Measurements from ENCODE around the gene RFPL2. TPM values are rescaled to one million over a fixed set of nuclear protein-coding genes. Genes with fewer than 3 reads are reported as not detected.
A peak's percentile ranks its signal among the peaks of the same experiment; 100 is the strongest.
"Not testable (repeated sequence)": the region's sequence is repeated elsewhere in the genome, so short reads cannot be mapped to it uniquely, and the experiment has no call there.

The RFPL2 gene
- polyA plus RNA-seq, 3 donors, result 0.20 to 0.75 (median 0.35) TPM

- DNase-seq (ENCODE audit: extremely low read depth in 1 of 11, low read depth in 9 of 11, low spot score in 4 of 11), result no peak
These were observed 27.6 kb downstream of the RFPL2 start for GRCh38 chr22:32177221-32177765.

- peak in 2 of 11 donors; percentile 5 to 12 for DNase-seq (ENCODE audit: extremely low read depth in 1 of 11, low read depth in 9 of 11, low spot score in 4 of 11)
These were observed 28.9 kb downstream of the RFPL2 start for GRCh38 chr22:32175683-32176644.

- DNase-seq (ENCODE audit: extremely low read depth in 1 of 11, low read depth in 9 of 11, low spot score in 4 of 11), result no peak
These were observed 29.8 kb downstream of the RFPL2 start for GRCh38 chr22:32175115-32175514.

GRCh38 chr22:32165681-32166080 lies 39.2 kb downstream of the RFPL2 start:
- no peak for DNase-seq (ENCODE audit: extremely low read depth in 1 of 11, low read depth in 9 of 11, low spot score in 4 of 11)

- no peak for DNase-seq (ENCODE audit: extremely low read depth in 1 of 11, low read depth in 9 of 11, low spot score in 4 of 11)
These were observed 40.6 kb downstream of the RFPL2 start for GRCh38 chr22:32164075-32164860.

- DNase-seq (ENCODE audit: extremely low read depth in 1 of 11, low read depth in 9 of 11, low spot score in 4 of 11), result not testable (repeated sequence)
These were observed 44.5 kb downstream of the RFPL2 start for GRCh38 chr22:32160411-32160810.

- DNase-seq (ENCODE audit: extremely low read depth in 1 of 11, low read depth in 9 of 11, low spot score in 4 of 11), result no peak
These were observed 46.0 kb downstream of the RFPL2 start, which contains the start of gene C22orf42 for GRCh38 chr22:32158712-32159533. TSS of gene C22orf42 (minus strand) at chr22:32159303. CDS start at chr22:32159215, 88 bp downstream.

- not testable (repeated sequence) for DNase-seq (ENCODE audit: extremely low read depth in 1 of 11, low read depth in 9 of 11, low spot score in 4 of 11)
These were observed 47.2 kb downstream of the RFPL2 start for GRCh38 chr22:32157632-32158031.

GRCh38 chr22:32154727-32155126 lies 50.1 kb downstream of the RFPL2 start:
- not testable (repeated sequence) for DNase-seq (ENCODE audit: extremely low read depth in 1 of 11, low read depth in 9 of 11, low spot score in 4 of 11)

- not testable (repeated sequence) for DNase-seq (ENCODE audit: extremely low read depth in 1 of 11, low read depth in 9 of 11, low spot score in 4 of 11)
These were observed 53.2 kb downstream of the RFPL2 start for GRCh38 chr22:32151641-32152040.

- DNase-seq (ENCODE audit: extremely low read depth in 1 of 11, low read depth in 9 of 11, low spot score in 4 of 11), result not testable (repeated sequence)
These were observed 54.2 kb downstream of the RFPL2 start for GRCh38 chr22:32150647-32151046.

GRCh38 chr22:32148372-32148771 lies 56.5 kb downstream of the RFPL2 start:
- DNase-seq (ENCODE audit: extremely low read depth in 1 of 11, low read depth in 9 of 11, low spot score in 4 of 11), result not testable (repeated sequence)

- not testable (repeated sequence) for DNase-seq (ENCODE audit: extremely low read depth in 1 of 11, low read depth in 9 of 11, low spot score in 4 of 11)
These were observed 57.7 kb downstream of the RFPL2 start for GRCh38 chr22:32147128-32147527.

- peak in 1 of 11 donors; percentile 1 for DNase-seq (ENCODE audit: extremely low read depth in 1 of 11, low read depth in 9 of 11, low spot score in 4 of 11)
These were observed 60.2 kb downstream of the RFPL2 start for GRCh38 chr22:32144496-32145274.

GRCh38 chr22:32142600-32142999 lies 62.3 kb downstream of the RFPL2 start:
- DNase-seq (ENCODE audit: extremely low read depth in 1 of 11, low read depth in 9 of 11, low spot score in 4 of 11), result no peak

GRCh38 chr22:32140688-32141087 lies 64.2 kb downstream of the RFPL2 start:
- not testable (repeated sequence) for DNase-seq (ENCODE audit: extremely low read depth in 1 of 11, low read depth in 9 of 11, low spot score in 4 of 11)

Data from renal cortex interstitium (tissue), 11 donors.